ENCODE data around the gene PGLYRP4.

- no peak for TF ChIP-seq PATZ1 (CRISPR knock-in tag; IDR thresholded peaks at IDR 0.05; ENCODE audit: borderline replicate concordance)
- no peak for TF ChIP-seq PPARA (CRISPR knock-in tag; IDR thresholded peaks at IDR 0.05; ENCODE audit: borderline replicate concordance)
- TF ChIP-seq ZC3H10 (CRISPR knock-in tag; IDR thresholded peaks at IDR 0.05) = no peak
- no peak for TF ChIP-seq ZFP3 (CRISPR knock-in tag; IDR thresholded peaks at IDR 0.05)
- no peak for TF ChIP-seq CREB5 (CRISPR knock-in tag; IDR thresholded peaks at IDR 0.05; ENCODE audit: low read depth)
- no peak for TF ChIP-seq ZNF565 (CRISPR knock-in tag; conservative IDR thresholded peaks at IDR 0.05; ENCODE audit: low read depth)
Measured at GRCh38 chr1:153387785-153388184, 39.1 kb upstream of the PGLYRP4 start.

All from SK-N-SH treated with all-trans-retinoic acid at 6 μM for 48 hours (cell line).